ENCODE data around the gene SLC66A2.

Gene SLC66A2

DNA sequence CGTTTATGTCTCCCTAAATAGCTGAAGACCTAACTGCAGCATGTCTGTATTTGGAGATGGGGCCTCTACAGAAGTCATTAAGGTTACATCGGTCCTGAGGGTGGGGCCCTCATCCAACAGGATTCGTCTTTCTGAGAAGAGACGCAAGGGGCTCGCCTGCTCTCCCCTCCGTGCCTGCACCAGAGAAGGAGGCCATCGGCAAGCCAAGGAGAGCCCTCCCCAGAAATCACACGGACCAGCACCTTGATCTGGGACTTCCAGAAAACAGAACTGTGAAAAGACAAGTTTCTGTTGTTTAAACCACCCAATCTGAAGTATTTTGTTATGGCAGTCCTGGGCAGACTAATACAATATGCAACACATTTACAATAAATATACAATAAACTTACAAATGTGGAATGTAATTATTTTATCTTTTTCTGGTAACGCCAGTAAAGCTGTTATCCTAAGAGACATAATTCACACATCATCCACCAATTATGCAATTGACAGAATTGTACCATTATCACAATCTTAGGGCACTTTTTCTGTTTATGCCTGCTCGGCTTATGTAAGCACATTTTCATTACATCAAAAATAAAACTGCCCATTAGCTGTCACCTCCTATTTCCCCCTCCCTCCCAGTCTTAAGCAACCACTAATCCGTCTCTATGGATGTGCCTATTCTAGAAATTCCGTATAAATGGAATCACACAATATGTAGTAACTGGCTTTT, 19.1 kb upstream of the SLC66A2 start:
- DNase-seq (ENCODE audit: low spot score), result no peak

DNA sequence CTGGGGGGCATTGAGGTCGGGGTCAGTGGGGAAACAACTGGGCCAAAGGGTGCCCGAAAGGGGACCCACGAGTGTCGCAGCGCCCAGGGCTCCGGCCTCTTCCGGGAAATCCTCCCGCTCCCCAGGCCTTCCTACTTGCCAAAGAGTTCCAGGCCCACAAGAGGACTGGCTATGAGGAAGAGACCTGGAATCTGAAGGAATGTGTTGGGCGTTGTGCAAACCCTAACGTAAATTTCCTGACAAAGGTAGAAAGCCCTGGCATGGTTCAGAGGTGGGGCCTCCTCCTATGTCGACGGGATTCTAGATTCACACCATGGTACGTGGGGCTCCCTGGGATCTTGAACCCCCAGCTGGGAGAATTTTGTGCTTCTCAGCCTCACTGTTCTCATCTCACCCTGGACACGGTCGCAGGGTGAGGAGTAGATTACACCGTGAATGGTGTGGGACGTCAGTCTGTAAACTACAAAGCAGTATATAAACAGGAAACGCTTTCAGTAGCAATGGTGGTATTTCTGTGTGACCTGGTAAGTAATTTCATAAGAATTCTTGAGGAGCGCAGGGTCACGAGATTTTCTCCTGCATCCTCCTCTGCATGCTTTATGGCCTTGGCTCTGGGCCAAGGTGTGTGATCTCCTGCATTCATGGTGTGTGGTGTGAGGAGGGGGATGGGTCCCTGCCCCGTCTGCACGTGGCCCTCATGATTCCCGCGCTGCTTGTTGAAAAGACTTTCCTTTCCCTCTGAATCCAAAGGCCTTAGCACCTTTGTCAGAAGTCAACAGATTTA, 13.9 kb upstream of the SLC66A2 start:
- no peak for DNase-seq (ENCODE audit: low spot score)

DNA sequence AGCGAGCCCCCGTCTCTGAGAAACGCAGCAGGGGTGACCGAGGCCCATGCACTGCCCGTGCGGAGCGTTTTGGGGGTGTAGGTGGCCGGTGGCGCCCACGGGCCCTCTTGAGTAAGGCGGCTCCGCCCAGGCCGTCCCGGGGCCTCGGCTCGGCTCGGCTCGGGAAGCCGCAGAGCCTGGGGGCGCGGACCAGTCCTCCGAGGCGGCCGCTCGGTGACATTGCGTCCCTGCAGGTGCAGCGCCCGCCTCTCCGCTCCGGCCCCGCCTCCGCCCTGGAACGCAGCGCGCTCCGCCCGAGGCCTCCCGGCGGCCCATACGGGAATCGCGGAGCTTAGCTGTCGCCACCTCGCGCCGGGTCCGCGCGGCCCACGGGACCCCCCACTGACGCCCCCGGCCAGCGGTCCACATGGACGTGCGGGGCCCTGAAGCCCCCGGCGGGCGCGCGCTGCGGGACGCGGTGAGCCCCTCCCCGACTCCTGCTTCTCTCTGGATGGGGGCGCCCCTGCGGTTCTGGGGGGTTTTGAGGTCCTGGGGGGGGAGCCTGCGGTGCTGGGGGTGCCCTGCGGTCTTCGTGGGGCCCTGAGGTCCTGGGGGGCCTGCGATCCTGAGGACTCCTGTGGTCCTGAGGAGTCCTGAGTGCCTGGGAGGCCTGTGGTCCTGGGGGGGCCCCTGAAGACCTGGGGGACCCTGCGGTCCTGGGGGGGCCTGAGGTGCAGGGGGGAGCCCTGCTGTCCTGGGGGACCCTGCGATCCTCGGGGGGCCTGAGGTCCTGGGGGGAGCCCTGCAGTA, 13.1 kb upstream of the SLC66A2 start, which contains the start of gene HSBP1L1:
Gene HSBP1L1, plus strand, starts transcription at position 314 of the 789 bp plus-strand sequence. Its CDS starts 93 bp downstream, at position 407.
- peak; percentile 58 for DNase-seq (ENCODE audit: low spot score)

DNA sequence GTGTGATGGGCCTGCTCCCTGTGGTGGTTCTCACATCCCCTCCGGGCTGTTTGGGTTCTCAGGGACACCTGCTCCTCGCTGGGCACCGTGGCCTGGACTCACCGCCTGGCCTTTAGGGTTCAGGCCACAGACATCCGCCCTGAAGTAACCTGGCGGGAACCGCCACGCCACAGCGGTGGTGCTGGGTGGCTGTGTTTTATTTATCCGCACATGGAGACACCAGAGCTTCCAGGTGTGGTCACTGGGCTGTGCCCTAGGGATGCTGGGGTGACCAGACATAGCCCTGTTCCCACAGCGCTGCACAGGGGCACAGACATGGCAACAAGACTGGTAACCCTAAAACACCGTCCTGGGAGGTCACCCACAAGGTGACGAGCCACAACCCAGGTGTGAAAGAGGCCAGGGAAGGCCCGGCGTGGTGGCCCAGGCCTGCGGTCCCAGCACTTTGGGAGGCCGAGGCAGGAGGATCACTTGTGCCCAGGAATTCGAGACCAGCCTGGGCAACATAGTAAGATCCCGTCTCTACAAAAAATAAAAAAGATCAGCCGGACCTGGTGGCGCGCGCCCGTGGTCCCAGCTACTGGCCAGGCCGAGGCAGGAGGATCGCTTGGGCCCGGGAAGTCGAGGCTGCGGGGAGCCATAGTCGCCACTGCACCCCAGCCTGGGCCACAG, 12.3 kb upstream of the SLC66A2 start:
- no peak for DNase-seq (ENCODE audit: low spot score)

DNA sequence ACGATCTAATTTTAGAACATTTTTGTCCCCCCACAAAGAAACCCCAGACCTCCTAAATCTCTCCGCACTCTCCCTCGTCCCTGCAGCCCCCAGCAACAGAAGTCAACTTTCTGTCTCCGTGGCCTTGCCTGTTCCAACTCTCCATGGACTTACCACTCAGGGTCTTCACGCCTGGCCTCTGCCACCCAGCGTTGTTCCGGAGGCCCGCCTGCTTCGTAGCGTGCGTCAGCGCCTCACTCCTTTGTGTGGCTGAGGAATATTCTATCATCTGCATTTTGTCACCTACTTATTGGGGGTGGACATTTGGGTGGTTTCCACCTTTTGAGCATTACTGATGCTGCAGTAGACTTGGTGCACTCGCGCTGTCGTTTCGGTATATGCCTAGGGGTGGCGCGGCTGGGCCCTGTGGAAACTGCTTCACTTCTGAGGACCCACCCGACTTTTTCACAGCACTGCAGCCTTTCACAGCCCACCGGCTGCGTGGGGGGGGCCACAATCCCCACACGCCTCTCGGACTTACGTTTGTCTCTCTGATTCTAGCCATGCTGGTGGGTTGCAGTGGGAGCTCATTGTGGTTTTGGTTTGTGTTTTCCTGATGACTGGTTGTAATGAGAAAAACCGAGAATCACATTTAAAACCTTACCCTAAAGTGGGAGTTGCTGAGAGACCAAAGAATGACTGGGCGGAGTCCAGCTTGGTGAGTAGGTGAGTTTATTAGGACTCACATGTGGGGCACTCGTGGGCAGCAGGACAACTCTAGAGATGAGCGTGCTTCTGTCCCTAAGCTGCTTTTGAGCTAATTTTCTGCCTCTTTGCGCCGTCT, 11.6 kb upstream of the SLC66A2 start:
- peak; percentile 65 for DNase-seq (ENCODE audit: low spot score)

DNA sequence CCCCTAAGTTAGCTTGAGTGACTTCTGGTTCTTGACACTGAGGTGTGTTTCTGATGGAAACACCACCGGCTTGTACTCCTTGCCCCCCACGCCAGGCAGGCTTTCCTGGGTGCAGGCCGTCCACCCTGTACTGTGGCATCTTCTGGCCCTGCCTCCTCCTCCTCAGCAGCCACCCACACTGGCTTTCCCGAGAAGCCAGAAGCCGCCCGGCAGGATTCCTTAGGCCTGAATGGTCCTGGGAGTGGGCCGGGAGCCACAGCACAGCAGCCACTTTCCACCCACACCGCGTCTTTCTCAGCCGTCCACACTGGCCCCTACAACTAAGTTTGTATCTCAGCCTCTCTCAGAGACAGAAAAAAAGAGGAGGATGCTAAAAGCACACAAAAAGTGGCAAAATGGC, 10.9 kb upstream of the SLC66A2 start:
- no peak for DNase-seq (ENCODE audit: low spot score)

DNA sequence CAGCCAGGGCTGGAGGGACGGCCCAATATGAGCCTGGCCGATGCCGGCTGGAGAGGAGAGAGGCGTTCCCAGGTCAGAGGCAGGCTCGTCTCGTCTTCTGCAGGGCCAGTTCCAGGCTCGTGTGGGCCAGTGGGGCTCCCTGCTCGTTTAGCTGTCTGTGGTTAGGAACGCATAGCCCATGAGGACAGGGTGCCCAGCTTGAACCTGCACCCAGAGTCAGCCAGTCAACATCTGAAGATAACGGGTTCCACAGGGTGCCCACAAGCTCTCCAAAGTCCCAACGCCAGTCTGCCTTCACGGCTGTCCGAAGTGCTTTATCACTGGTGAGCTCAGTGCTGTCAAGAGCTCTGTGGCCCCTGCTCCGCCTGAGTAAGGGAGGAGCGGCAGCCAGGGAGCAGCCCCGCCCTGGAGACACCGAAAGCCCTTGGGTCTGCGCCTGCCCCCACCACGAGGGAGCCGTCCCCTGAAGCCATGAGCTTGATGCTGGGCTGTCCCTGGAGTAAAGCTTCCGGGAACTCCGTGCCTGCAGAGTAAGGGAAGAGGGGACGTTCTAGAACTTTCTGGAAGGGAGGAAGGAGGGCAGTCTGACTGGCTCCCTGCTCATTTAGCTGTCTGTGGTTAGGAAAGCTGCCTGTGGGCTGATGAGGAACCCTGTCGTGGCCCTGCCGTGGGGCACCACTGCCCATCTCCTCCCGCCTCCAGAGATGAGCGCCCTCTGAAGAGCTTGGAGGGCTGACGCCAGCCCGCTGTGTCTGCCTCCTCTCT, 10.3 kb upstream of the SLC66A2 start:
- no peak for DNase-seq (ENCODE audit: low spot score)

DNA sequence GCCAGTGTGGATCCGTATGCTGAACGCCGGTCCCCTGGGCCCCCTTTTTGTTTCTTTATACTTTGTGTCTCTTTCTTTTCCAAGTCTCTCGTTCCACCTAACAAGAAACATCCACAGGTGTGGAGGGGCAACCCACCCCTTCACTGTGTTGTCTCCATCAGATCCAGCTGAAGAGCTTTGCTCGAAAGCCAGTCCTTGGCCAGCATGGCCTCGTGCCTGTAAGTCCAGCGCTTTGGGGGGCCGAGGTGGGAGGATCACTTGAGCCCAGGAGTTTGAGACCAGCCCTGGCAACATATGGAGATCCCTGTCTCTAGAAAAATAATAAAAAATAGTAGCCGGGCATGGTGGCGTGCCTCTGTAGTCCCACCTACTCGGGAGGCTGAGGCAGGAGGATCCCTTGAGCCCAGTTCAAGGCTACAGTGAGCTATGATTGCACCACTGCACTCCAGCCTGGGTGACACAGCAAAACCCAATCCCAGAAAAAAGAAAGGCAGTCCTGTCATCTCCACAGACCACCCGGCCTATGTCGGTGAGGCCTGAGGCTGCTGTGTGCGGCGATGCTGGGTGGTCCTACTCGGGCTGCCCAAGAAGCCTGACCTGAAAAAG, 9.6 kb upstream of the SLC66A2 start:
- no peak for DNase-seq (ENCODE audit: low spot score)

DNA sequence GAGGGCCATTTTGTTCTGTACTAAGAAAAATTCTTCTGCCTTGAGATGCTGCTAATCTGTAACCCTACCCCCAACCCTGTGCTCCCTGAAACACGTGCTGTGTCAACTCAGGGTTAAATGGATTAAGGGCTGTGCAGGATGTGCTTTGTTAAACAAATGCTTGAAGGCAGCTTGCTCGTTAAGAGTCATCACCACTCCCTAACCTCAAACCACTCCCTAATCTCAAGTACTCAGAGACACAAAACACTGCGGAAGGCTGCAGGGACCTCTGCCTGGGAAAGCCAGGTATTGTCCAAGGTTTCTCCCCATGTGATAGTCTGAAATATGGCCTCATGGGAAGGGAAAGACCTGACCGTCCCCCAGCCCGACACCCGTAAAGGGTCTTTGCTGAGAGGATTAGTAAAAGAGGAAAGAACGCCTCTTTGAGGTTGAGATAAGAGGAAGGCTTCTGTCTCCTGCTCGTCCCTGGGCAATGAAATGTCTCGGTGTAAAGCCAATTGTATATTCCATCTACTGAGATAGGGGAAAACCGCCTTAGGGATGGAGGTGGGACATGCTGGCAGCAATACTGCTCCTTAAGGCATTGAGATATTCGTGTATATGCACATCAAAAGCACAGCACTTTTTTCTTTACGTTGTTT, 8.8 kb upstream of the SLC66A2 start:
- peak; percentile 37 for DNase-seq (ENCODE audit: low spot score)

DNA sequence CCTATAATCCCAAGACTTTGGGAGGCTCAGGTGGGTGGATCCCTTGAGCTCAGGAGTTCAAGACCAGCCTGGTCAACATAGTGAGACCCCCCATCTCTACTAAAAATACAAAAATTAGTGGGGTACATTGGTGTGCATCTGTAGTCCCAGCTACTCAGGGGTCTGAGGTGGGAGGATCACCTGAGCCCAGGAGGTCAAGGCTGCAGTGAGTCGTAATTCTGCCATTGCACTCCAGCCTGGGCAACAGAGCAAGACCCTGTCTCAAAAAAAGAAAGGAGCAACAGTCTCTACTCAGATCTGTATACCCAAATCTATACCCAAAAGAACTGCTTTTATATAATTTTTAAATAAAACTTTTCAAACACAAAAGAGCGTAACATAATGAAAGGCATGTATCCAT, 7.5 kb upstream of the SLC66A2 start:
- DNase-seq (ENCODE audit: low spot score), result no peak

DNA sequence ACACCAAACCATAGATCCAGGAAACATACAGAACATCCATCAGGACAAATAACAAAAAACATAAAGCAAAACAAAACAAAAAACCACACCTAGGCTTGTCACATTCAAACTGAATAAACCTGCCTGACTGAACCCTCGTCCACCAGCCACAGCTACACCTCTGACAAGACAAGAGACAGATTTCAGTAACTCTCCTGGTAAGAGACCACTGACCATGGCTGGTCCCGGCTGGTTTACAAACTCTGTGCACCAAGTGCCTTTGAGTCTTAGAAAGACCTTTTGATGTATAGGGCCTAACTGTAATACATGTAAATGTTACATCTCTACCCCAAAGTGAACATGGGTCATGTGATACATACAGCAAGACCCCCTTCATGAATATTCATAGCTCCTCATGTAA, 4.8 kb upstream of the SLC66A2 start:
- no peak for DNase-seq (ENCODE audit: low spot score)

DNA sequence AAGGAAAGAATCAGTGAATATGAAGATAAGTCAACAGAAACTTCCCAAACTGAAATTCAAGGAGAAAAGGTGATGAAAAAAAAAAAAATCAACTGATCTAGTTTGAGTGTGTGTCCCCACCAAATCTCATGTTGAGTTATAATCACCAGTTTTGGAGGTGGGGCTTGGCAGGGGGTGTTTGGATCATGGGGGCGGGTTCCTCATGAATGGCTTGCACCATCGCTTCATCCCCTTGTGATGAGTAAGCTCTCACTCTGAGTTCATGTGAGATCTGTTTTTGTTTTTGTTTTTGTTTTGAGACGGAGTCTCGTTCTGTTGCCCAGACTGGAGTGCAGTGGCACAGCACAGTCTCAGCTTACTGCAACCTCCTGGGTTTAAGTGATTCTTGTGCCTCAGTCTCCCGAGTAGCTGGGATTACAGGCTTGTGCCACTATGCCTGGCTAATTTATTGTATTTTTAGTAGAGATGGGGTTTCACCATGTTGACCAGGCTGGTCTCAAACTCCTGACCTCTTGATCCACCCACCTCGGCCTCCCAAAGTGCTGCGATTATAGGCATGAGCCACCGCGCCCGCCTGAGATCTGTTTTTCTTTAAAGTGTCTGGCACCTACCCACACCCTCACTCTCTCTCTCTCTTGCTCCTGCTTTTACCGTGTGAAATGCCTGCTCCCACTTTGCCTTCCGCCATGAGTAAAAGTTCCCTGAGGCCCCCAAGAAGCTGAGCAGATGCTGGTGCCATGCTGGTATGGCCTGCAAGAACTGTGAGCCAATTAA, 4.0 kb upstream of the SLC66A2 start:
- no peak for DNase-seq (ENCODE audit: low spot score)

DNA sequence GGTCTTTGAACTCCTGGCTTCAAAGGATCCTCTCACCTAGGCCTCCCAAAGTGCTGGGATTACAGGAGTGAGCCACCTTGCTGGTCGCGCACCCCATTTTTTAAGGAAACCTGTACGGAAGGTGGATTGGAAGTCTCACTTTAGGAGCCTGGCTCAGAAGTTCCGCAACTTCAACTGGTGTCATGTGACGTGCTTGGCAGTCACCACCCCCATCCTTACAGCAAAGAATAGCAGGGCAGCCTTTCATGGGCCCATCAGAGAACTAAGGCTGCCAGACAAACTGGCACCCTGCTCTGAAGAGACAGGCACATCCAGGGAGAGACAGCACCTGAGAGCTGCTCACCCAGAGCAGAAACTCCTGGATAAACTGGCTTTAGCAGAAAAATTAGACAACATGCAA, 3.3 kb upstream of the SLC66A2 start:
- no peak for DNase-seq (ENCODE audit: low spot score)

DNA sequence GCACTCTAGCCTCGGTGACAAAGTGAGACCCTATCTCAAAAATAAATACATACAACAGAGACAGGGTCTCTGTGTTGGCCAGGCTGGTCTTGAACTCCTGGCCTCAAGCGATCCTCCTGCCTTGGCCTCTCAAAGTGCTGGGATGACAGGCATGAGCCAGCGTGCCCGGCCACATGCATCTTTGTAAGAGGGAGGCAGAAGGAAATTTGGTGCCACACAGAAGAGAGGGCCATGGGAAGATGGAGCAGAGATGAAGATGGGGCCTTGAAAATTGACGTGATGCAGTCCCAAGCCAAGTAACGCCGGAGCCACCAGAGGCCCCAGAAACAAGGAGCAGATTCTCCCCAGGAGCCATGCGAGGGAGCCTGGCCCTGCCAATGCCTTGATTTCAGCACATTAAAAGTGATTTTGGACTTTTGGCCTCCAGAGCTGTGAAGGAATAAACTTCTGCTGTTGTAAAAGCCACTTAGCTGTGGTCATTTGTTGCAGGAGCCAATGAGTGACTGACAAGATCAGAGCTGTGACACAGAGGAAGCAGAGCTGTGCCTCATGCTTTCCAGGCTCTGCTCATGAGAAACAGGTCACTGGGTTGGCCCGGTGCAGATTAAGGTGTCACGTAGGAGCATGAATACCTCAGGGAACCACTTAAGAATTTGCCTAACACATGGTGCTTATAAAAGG, 2.7 kb upstream of the SLC66A2 start:
- no peak for DNase-seq (ENCODE audit: low spot score)

DNA sequence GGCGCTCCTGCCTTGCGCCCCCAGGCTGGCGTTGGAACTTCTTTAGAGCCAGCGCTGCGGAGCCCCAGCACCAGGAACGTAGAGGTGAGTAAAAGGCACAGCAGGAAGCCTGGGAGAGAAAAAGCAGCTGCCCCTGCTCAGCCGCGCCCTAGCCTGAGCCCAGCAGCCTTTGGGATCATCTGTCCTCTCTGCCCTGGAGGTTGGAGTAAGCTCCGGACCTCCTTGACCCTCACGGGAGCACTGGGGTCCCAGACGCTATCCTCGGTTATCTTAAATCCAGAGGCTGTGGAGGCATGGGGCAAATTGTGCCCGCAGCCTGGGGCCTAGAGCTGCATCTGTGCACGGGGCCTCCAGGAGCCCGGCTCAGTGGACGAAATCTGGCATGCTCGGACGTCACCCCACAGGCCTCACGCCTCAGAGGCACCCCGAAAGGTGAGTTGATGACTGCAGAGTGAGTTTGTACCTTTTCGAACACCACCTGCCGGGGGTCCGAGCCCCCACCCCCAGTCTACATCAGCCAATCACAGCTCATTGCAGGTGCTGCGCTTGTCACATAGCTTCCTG, 1.6 kb upstream of the SLC66A2 start:
- DNase-seq (ENCODE audit: low spot score), result no peak

DNA sequence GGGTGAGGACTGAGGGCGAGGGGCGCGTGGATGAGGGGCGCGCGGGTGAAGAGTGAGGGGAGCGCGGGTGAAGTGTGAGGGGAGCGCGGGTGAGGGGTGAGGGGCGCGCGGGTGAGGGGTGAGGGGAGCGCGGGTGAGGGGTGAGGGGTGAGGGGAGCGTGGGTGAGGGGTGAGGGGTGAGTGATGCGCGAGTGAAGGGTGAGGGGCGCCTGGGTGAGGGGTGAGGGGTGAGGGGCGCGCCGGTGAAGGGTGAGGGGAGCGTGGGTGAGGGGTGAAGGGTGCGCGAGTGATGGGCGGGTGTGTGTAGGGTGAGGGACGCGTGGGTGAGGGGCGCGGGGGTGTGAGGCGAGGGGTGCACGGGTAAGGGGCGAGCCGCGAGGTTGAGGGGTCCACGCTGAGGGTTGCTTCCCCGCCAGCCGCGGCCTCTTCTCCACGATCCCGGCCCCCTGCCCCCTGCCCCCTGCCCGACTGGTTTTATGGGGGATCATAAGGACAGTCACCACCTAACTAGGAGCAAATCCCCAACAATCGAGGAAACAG, 1.1 kb upstream of the SLC66A2 start:
- no peak for DNase-seq (ENCODE audit: low spot score)

DNA sequence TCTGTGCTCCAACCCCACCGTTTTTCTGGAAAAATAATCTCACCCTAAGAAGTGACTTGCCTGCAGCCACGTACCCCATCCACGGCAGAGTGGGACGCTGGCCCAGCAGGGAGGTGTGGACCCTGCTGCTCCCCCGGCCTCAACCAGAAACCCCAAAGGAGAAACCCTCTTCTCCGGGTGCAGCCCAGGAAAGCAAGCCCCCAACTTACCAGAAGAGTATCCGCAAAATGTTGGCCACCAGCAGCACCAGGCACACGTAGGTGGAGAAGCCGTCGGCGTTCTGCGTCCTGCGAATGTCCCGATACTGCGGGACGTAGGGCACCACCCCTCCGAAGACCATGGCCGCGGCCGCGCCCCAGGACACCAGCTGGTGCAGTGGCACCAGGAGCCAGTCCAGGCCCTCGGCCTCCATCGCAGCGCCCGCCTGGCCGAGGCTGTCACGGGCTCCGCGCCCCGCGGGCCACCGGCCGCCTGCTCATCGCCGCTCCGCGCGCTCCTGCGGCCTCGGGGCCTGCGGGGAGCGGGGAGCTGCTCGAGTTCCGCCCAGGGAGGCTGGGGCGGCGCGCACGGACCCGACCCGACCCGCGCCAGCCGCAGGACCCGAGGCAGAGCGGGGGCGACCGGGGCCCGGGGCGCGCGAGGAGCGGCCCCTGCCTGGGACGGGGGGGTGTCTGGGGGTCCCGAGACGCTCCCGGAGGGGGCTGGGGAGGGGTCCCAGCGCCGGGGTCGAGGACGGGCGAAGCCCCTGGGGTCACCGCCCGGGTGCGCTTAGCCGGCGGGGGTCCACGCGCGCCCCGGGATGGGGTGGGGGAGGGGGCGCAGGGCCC, 725 bp downstream of the SLC66A2 start:
- DNase-seq (ENCODE audit: low spot score), result no peak

All from CD4-positive, alpha-beta T cell treated with Interleukin-15 for 4 hours (primary cell).